ENCODE measurements around the gene VCPKMT. TPM values are rescaled to one million over a fixed set of nuclear protein-coding genes. Genes with fewer than 3 reads are reported as not detected.

VCPKMT gene
- total RNA-seq, 1 donor from 2014 or later: 5.3 TPM

DNA sequence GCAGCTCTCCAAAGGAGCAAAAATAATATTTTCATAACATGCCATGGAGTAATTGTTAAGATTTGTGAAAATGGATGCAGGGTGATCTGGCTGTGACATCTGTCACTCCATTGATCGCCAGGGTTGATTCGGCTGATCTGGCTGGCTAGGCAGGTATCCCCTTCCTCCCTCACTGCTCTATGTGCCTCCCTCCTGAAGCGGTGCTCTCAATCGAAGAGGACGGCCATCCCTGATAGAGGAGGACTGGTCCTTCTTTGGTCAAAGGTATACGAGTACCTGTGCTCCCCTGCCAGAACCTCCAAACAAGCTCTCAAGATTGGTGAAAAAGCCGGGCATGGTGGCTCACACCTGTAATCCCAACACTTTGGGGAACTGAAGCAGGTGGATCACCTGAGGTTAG lies 47.9 kb downstream of the VCPKMT start:
- no peak for TF ChIP-seq CTCF (IDR thresholded peaks at IDR 0.05; ENCODE audit: insufficient read depth, low read length, severe bottlenecking)
- no peak for FAIRE-seq
- no peak for DNase-seq (ENCODE audit: low read depth)
- Histone ChIP-seq H3K36me3 (ENCODE audit: control insufficient read depth, insufficient read depth, low read length) (no peaks in the 10 kb centered on the region), H3K27me3 (ENCODE audit: control insufficient read depth, insufficient read depth, low read length) (no peaks in the 10 kb centered on the region), H3K4me3 (ENCODE audit: low read depth, low read length) (no peak overlapping the region)

DNA sequence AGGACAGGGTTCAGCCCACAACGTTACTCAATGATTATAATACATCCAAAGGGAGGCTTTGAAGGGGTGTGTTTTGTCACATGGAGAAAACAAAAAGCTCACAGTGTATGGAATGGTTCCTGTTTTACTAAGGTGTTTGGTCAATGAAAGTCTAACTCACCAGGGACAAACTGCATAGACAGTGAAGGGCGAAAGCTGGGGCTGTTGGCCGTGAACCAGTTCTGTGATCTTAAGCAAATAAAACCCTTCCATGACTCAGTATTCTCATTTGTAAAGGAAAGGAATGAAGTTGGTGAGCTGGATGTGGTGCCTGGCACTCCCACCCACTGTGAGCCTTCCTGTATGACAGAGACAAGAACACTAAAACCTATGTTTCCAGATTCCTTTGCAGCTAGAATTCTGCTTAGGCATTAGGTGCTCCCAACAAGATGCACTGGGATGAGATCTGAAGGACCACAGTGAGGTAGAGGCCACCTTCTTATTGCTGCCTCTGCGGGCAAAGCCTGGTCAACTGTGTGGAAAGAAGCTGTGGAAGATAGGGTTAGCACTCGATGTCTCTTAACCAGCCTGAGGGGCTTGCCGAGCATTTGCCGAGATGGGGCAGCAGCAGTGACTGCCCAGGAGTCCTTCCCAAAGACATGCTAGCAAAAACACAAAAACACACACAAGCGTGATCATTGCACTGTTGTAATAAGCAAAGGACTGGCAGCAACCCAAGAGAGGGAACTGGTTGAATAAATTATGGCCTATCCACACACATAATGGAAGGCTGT lies 48.5 kb downstream of the VCPKMT start:
- H3K4me3 ChIP-seq (ENCODE audit: low read depth, low read length): no peak overlapping the region
- H3K27me3 ChIP-seq (ENCODE audit: control insufficient read depth, insufficient read depth, low read length): no peaks in the 10 kb centered on the region
- FAIRE-seq (peak; percentile 52), DNase-seq (ENCODE audit: low read depth) (peak; percentile 95)
- no peaks in the 10 kb centered on the region for H3K36me3 ChIP-seq (ENCODE audit: control insufficient read depth, insufficient read depth, low read length)
- no peak for TF ChIP-seq CTCF (IDR thresholded peaks at IDR 0.05; ENCODE audit: insufficient read depth, low read length, severe bottlenecking)

GRCh38 chr14:50065583-50065982 lies 50.8 kb downstream of the VCPKMT start:
- Histone ChIP-seq H3K36me3 (ENCODE audit: control insufficient read depth, insufficient read depth, low read length) (no peaks in the 10 kb centered on the region), H3K4me3 (ENCODE audit: low read depth, low read length) (no peak overlapping the region), H3K27me3 (ENCODE audit: control insufficient read depth, insufficient read depth, low read length) (no peaks in the 10 kb centered on the region)
- FAIRE-seq (no peak), DNase-seq (ENCODE audit: low read depth) (no peak)
- TF ChIP-seq CTCF (IDR thresholded peaks at IDR 0.05; ENCODE audit: insufficient read depth, low read length, severe bottlenecking): no peak

DNA sequence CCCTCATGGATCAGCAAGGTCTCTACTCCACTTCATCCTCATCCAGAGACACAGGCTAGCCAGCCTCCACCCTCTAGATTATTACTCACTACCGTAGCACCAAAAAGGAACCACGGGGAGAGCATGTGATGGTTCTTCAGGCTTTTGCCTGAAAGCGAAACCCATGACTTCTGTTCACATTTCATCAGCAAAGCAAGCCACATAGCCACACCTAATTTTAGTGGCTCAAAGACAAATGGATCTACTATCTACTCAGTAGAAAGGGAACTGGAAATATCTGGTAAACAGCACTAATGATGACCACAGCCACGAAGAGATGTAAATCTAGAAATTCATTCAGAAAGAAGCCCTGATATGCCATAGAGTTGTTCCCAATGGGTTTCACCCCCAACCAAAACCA lies 51.4 kb downstream of the VCPKMT start:
- no peak for TF ChIP-seq CTCF (IDR thresholded peaks at IDR 0.05; ENCODE audit: insufficient read depth, low read length, severe bottlenecking)
- H3K36me3 ChIP-seq (ENCODE audit: control insufficient read depth, insufficient read depth, low read length): no peaks in the 10 kb centered on the region
- FAIRE-seq (no peak), DNase-seq (ENCODE audit: low read depth) (peak; percentile 29)
- H3K4me3 ChIP-seq (ENCODE audit: low read depth, low read length): no peak overlapping the region
- H3K27me3 ChIP-seq (ENCODE audit: control insufficient read depth, insufficient read depth, low read length): no peaks in the 10 kb centered on the region

DNA sequence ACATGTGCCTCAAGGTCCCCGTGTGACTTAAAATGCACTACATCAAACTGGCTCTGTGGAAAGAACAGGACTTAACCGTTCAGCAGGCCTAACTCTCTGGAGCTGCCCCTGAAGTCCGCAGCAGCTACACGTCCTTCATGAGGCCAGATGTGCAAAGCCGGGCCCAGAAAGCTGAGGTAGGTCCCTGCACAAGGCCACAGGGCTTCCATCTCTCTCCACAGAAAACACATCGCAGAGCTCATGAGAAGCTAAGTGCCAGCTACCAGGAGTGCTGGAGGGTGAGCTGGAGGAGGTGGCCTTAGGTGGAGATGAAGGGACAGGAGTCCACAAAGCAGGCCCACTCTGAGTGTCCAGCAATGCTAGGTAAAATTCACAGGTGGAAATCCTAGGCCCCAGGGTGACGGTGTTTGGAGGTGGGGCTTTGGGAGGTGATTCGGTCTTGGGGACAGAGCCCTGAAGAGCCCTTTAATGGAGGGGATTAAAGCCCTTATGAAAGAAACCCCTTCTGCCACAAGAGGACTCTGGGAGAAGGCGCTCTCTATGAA lies 52.4 kb downstream of the VCPKMT start:
- Histone ChIP-seq H3K4me3 (ENCODE audit: low read depth, low read length) (no peak overlapping the region), H3K27me3 (ENCODE audit: control insufficient read depth, insufficient read depth, low read length) (no peaks in the 10 kb centered on the region), H3K36me3 (ENCODE audit: control insufficient read depth, insufficient read depth, low read length) (no peaks in the 10 kb centered on the region)
- no peak for FAIRE-seq
- no peak for TF ChIP-seq CTCF (IDR thresholded peaks at IDR 0.05; ENCODE audit: insufficient read depth, low read length, severe bottlenecking)
- DNase-seq (ENCODE audit: low read depth): no peak
